ENCODE measurements around the gene CRB2. TPM values are rescaled to one million over a fixed set of nuclear protein-coding genes. Genes with fewer than 3 reads are reported as not detected.

Gene CRB2
- total RNA-seq, 1 experiment from 2014 or later = 0.07 TPM

DNA sequence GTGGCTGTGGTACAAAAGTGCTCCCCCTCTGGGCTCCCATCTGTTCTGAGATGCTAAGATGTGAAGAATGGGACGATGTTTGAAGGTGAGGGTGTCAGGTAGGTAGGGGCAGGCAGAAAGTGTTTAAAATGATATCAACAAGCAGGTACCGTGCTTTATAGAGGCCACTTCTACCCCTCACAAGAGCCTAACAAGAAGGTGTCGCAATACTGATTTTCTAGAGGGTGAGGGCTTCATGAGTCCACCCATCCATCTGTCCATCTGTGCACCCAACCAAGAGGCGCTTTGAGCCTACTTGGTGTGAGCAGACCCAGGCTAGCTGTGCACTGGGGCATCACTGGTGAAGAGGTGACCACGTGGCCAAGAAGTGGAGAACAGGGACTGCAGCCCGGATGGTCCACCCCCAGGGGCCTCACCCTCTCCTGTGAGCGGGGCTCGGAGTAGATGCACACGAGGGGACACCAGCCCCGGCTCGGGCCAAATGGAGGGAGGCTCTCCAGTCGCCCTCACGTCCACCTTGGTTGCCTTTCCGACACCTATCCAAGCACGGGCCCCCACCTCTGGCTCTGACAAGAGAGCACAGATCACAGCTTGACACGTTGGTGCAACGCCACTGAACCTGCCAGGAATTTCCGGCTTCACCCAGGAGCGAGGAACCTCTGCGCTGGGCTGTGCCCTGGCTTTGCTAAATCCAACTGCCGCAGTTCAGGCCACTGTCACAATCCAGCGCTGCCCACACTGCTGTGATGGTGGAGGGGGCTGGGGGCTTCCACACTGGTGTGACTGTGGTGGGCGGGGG lies 34.5 kb downstream of the CRB2 start:
- H2AFZ ChIP-seq (ENCODE audit: low read depth, low read length, poor library complexity, severe bottlenecking) = no peak overlapping the region
- no TSS peak for BruUV-seq (replicated peaks)
- no peak overlapping the region for H3K27ac ChIP-seq (ENCODE audit: low read depth, low read length)
- no peaks in the 10 kb centered on the region for H3K4me1 ChIP-seq (ENCODE audit: control insufficient read depth in 1 of 2, insufficient read depth in 2 of 2, low read length in 2 of 2)
- no peaks in the 10 kb centered on the region for H3K79me2 ChIP-seq (ENCODE audit: insufficient read depth, low read length)
- H3K9me2 ChIP-seq (ENCODE audit: insufficient read depth) = no peaks in the 10 kb centered on the region
- no peak overlapping the region for H3K9ac ChIP-seq (ENCODE audit: low read length)
- H3K36me3 ChIP-seq (ENCODE audit: control insufficient read depth in 1 of 2, insufficient read depth in 2 of 2, low read length in 2 of 2) = no peaks in the 10 kb centered on the region
- H4K20me1 ChIP-seq (ENCODE audit: insufficient read depth) = no peaks in the 10 kb centered on the region
- ChIA-PET POLR2A (no interaction called here), RAD21 (ENCODE audit: low non-redundant PET in 1 of 2, low total read pairs in 2 of 2, uncharacterized antibody in 2 of 2, unreplicated experiment in 2 of 2) (no interaction called here), CTCF (no interaction called here)
- H3K27me3 ChIP-seq (ENCODE audit: insufficient read depth, low read length) = no peaks in the 10 kb centered on the region
- intact Hi-C loops (cut with micrococcal nuclease) = no loop called here
- H3K9me3 ChIP-seq (ENCODE audit: control insufficient read depth in 1 of 2, insufficient read depth in 1 of 2, low read depth in 1 of 2, low read length in 2 of 2) = no peaks in the 10 kb centered on the region
- no peak overlapping the region for H3K4me2 ChIP-seq (ENCODE audit: low read length)
- TF ChIP-seq SP1 (IDR thresholded peaks at IDR 0.05; ENCODE audit: low read depth) (no peak), TCF7L2 (IDR thresholded peaks at IDR 0.05; ENCODE audit: borderline replicate concordance, extremely low read depth, insufficient read depth, insufficient read length) (no peak), ZNF274 (IDR thresholded peaks at IDR 0.05; ENCODE audit: low read depth, low read length) (no peak), FOSL1 (IDR thresholded peaks at IDR 0.05; ENCODE audit: low read depth) (no peak), SRF (IDR thresholded peaks at IDR 0.05; ENCODE audit: low read depth) (no peak), ZFX (IDR thresholded peaks at IDR 0.05) (no peak), ELF1 (IDR thresholded peaks at IDR 0.05; ENCODE audit: borderline replicate concordance, low read depth) (no peak), POLR2AphosphoS5 (IDR thresholded peaks at IDR 0.05; ENCODE audit: low read depth, low read length) (no peak), EGR1 (IDR thresholded peaks at IDR 0.05; ENCODE audit: low read depth) (no peak), POLR2A (IDR thresholded peaks at IDR 0.05; ENCODE audit: borderline replicate concordance, extremely low read depth, insufficient read depth, insufficient read length) (no peak), RAD21 (IDR thresholded peaks at IDR 0.05; ENCODE audit: low read depth) (no peak)
- TF ChIP-seq, protein P1, sequence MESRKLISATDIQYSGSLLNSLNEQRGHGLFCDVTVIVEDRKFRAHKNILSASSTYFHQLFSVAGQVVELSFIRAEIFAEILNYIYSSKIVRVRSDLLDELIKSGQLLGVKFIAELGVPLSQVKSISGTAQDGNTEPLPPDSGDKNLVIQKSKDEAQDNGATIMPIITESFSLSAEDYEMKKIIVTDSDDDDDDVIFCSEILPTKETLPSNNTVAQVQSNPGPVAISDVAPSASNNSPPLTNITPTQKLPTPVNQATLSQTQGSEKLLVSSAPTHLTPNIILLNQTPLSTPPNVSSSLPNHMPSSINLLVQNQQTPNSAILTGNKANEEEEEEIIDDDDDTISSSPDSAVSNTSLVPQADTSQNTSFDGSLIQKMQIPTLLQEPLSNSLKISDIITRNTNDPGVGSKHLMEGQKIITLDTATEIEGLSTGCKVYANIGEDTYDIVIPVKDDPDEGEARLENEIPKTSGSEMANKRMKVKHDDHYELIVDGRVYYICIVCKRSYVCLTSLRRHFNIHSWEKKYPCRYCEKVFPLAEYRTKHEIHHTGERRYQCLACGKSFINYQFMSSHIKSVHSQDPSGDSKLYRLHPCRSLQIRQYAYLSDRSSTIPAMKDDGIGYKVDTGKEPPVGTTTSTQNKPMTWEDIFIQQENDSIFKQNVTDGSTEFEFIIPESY (IDR thresholded peaks at IDR 0.05; ENCODE audit: extremely low read depth, insufficient replicate concordance, low read length) = no peak
- TF ChIP-seq, protein P2, sequence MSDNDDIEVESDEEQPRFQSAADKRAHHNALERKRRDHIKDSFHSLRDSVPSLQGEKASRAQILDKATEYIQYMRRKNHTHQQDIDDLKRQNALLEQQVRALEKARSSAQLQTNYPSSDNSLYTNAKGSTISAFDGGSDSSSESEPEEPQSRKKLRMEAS (IDR thresholded peaks at IDR 0.05) = no peak
- TF ChIP-seq, protein P3, sequence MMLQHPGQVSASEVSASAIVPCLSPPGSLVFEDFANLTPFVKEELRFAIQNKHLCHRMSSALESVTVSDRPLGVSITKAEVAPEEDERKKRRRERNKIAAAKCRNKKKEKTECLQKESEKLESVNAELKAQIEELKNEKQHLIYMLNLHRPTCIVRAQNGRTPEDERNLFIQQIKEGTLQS (IDR thresholded peaks at IDR 0.05) = no peak
- H3K4me3 ChIP-seq (replicated peaks in 1 of 2; ENCODE audit: low read depth in 1 of 2, low read length in 2 of 2) = no peak overlapping the region
- no peak for ATAC-seq
- DNase-seq (ENCODE audit: low read depth, low spot score) = no peak
